AG09309 (cell line): ENCODE measurements around the gene PRSS57.

Source experiments
- DNase-seq: peaks from one replicate; pipeline ENCODE4 v3.0.0-alpha.2; 2010; ENCODE audit warnings: low read depth
- H3K4me3 ChIP-seq: 2 replicates; pipeline ENCODE4 v1.5.1; 2011; ENCODE audit warnings: mild to moderate bottlenecking, low read depth, low read length, moderate library complexity; ENCODE audit not compliant: control insufficient read depth
- CTCF ChIP-seq: IDR thresholded peaks from 2 replicates; pipeline ENCODE4 v1.5.1; 2011; ENCODE audit warnings: mild to moderate bottlenecking, low read depth, low read length, inconsistent platforms; ENCODE audit not compliant: insufficient read depth, control insufficient read depth; ENCODE audit errors: missing control alignments

Gene PRSS57

GRCh38 chr19:638906-639252 lies 56.4 kb downstream of the PRSS57 start:
- H3K4me3 ChIP-seq: peak overlapping the region; percentile 54
- no peak for TF ChIP-seq CTCF
- DNase-seq: no peak
